Measurements from ENCODE around the gene CERS6.

The CERS6 gene

GRCh38 chr2:168536925-168537466 lies 80.9 kb downstream of the CERS6 start:
- TF ChIP-seq, protein P1, sequence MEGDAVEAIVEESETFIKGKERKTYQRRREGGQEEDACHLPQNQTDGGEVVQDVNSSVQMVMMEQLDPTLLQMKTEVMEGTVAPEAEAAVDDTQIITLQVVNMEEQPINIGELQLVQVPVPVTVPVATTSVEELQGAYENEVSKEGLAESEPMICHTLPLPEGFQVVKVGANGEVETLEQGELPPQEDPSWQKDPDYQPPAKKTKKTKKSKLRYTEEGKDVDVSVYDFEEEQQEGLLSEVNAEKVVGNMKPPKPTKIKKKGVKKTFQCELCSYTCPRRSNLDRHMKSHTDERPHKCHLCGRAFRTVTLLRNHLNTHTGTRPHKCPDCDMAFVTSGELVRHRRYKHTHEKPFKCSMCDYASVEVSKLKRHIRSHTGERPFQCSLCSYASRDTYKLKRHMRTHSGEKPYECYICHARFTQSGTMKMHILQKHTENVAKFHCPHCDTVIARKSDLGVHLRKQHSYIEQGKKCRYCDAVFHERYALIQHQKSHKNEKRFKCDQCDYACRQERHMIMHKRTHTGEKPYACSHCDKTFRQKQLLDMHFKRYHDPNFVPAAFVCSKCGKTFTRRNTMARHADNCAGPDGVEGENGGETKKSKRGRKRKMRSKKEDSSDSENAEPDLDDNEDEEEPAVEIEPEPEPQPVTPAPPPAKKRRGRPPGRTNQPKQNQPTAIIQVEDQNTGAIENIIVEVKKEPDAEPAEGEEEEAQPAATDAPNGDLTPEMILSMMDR (IDR thresholded peaks at IDR 0.05) = no peak
- Histone ChIP-seq H3K4me3 (ENCODE audit: low read depth, low read length) (no peak overlapping the region), H3K9ac (no peak overlapping the region), H3K79me2 (peaks cover 17% of the 10 kb centered on the region), H3K9me3 (ENCODE audit: control insufficient read depth, low read length) (no peaks in the 10 kb centered on the region), H3K27me3 (ENCODE audit: control insufficient read depth, insufficient read depth, low read length) (no peaks in the 10 kb centered on the region), H3K27ac (no peak overlapping the region), H3K4me2 (ENCODE audit: low read length) (no peak overlapping the region), H3K4me1 (no peaks in the 10 kb centered on the region), H3K36me3 (ENCODE audit: control insufficient read depth, insufficient read depth, low read length) (no peaks in the 10 kb centered on the region), H2AFZ (no peak overlapping the region)

GRCh38 chr2:168538133-168538532 lies 82.1 kb downstream of the CERS6 start:
- Histone ChIP-seq H3K27me3 (ENCODE audit: control insufficient read depth, insufficient read depth, low read length) (no peaks in the 10 kb centered on the region), H3K9ac (no peak overlapping the region), H3K4me1 (no peaks in the 10 kb centered on the region), H2AFZ (no peak overlapping the region), H3K4me2 (ENCODE audit: low read length) (no peak overlapping the region), H3K9me3 (ENCODE audit: control insufficient read depth, low read length) (no peaks in the 10 kb centered on the region), H3K36me3 (ENCODE audit: control insufficient read depth, insufficient read depth, low read length) (no peaks in the 10 kb centered on the region), H3K4me3 (ENCODE audit: low read depth, low read length) (no peak overlapping the region), H3K27ac (no peak overlapping the region), H3K79me2 (peaks cover 17% of the 10 kb centered on the region)
- TF ChIP-seq, protein P1 (IDR thresholded peaks at IDR 0.05) = no peak

GRCh38 chr2:168538534-168538933 lies 82.5 kb downstream of the CERS6 start:
- Histone ChIP-seq H3K27ac (no peak overlapping the region), H3K9ac (no peak overlapping the region), H3K4me1 (no peaks in the 10 kb centered on the region)

DNA sequence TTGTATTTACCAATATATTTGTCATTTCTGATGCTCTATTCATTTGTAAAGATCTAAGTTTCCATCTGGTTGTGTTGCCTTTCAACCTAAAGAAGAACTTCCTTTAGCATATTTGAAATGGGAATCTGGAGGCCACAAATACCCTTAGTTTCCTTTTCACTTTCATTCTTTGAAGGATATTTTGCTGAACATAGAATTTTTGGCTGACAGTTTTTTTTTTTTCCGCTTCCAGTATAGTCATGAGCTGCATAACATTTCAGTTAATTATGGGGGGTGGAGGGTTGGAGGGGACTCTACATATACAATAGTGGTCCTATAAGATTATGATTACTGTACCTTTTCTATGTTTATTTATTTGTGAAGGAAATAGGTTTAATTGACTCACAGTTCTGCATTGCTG lies 83.9 kb downstream of the CERS6 start:
- TF ChIP-seq, protein P1 (IDR thresholded peaks at IDR 0.05) = no peak
- no peak overlapping the region for H3K4me3 ChIP-seq (ENCODE audit: low read depth, low read length)
- H3K79me2 ChIP-seq = peaks cover 14% of the 10 kb centered on the region
- H2AFZ ChIP-seq = no peak overlapping the region
- H3K9me3 ChIP-seq (ENCODE audit: control insufficient read depth, low read length) = no peaks in the 10 kb centered on the region
- H3K4me2 ChIP-seq (ENCODE audit: low read length) = no peak overlapping the region
- no peaks in the 10 kb centered on the region for H3K36me3 ChIP-seq (ENCODE audit: control insufficient read depth, insufficient read depth, low read length)
- no peaks in the 10 kb centered on the region for H3K27me3 ChIP-seq (ENCODE audit: control insufficient read depth, insufficient read depth, low read length)
- H3K9ac ChIP-seq = no peak overlapping the region
- H3K27ac ChIP-seq = no peak overlapping the region
- H3K4me1 ChIP-seq = no peaks in the 10 kb centered on the region

More at GRCh38 chr2:168538534-168538933, 82.5 kb downstream of the CERS6 start:
- Histone ChIP-seq H2AFZ (no peak overlapping the region), H3K79me2 (peaks cover 17% of the 10 kb centered on the region), H3K27me3 (ENCODE audit: control insufficient read depth, insufficient read depth, low read length) (no peaks in the 10 kb centered on the region), H3K36me3 (ENCODE audit: control insufficient read depth, insufficient read depth, low read length) (no peaks in the 10 kb centered on the region), H3K4me2 (ENCODE audit: low read length) (no peak overlapping the region), H3K4me3 (ENCODE audit: low read depth, low read length) (no peak overlapping the region), H3K9me3 (ENCODE audit: control insufficient read depth, low read length) (no peaks in the 10 kb centered on the region)
- TF ChIP-seq, protein P1 (IDR thresholded peaks at IDR 0.05) = no peak

- Histone ChIP-seq H3K27me3 (ENCODE audit: control insufficient read depth, insufficient read depth, low read length) (no peaks in the 10 kb centered on the region), H3K9me3 (ENCODE audit: control insufficient read depth, low read length) (no peaks in the 10 kb centered on the region), H3K27ac (no peak overlapping the region), H2AFZ (no peak overlapping the region), H3K4me3 (ENCODE audit: low read depth, low read length) (no peak overlapping the region), H3K36me3 (ENCODE audit: control insufficient read depth, insufficient read depth, low read length) (no peaks in the 10 kb centered on the region), H3K79me2 (peaks cover 9% of the 10 kb centered on the region), H3K4me2 (ENCODE audit: low read length) (no peak overlapping the region), H3K4me1 (no peaks in the 10 kb centered on the region), H3K9ac (no peak overlapping the region)
- TF ChIP-seq, protein P1 (IDR thresholded peaks at IDR 0.05) = no peak
Measured at GRCh38 chr2:168541858-168542257, 85.8 kb downstream of the CERS6 start.

All from parathyroid adenoma (tissue), 2 donors.